CD14-positive monocyte (primary cell): ENCODE data around the gene ADAMTS8. TPM values are rescaled to one million over a fixed set of nuclear protein-coding genes. Genes with fewer than 3 reads are reported as not detected.

Experiments used
- DNase-seq, 3 donors: peaks; one replicate each; pipeline ENCODE4 v3.0.0-alpha.2; 2011 to 2022
- H2AFZ ChIP-seq: 2 replicates; pipeline ENCODE4 v1.6.0; 2012; ENCODE audit warnings: mild to moderate bottlenecking, low read depth, low read length, inconsistent platforms; ENCODE audit not compliant: insufficient read depth, poor library complexity, severe bottlenecking
- H3K27ac ChIP-seq, 2 donors: 1 replicate in 1 of 2; 2 replicates in 1 of 2; pipeline ENCODE4 v1.5.1; 2012 to 2013; ENCODE audit warnings: low read length in 2 of 2, control low read depth in 1 of 2, inconsistent platforms in 1 of 2, low read depth in 1 of 2, mild to moderate bottlenecking in 1 of 2
- H3K27me3 ChIP-seq, 2 donors: one replicate each; pipeline versions ENCODE4 v1.6.0 to v1.6.1; 2011 to 2013; ENCODE audit warnings: low read length in 2 of 2; ENCODE audit not compliant: control insufficient read depth in 2 of 2, insufficient read depth in 2 of 2
- H3K36me3 ChIP-seq, 2 donors: replicated peaks in 1 of 2; 1 replicate in 1 of 2; 2 replicates in 1 of 2; pipeline versions ENCODE4 v1.5.1 to v1.6.1; 2012 to 2013; ENCODE audit warnings: low read length in 2 of 2, control low read depth in 1 of 2, inconsistent platforms in 1 of 2, mild to moderate bottlenecking in 1 of 2; ENCODE audit not compliant: insufficient read depth in 2 of 2, control insufficient read depth in 1 of 2
- H3K4me1 ChIP-seq, 2 donors: 1 replicate in 1 of 2; 2 replicates in 1 of 2; pipeline versions ENCODE4 v1.5.1 to v1.6.1; 2012 to 2013; ENCODE audit warnings: low read length in 2 of 2, control low read depth in 1 of 2, inconsistent platforms in 1 of 2, mild to moderate bottlenecking in 1 of 2, moderate library complexity in 1 of 2; ENCODE audit not compliant: insufficient read depth in 2 of 2, control insufficient read depth in 1 of 2
- H3K4me2 ChIP-seq: replicated peaks from 2 replicates; pipeline ENCODE3; 2012; ENCODE audit warnings: low read length, moderate library complexity, mild to moderate bottlenecking; ENCODE audit not compliant: poor library complexity, severe bottlenecking; ENCODE audit errors: extremely low read depth
- H3K4me3 ChIP-seq, 3 experiments: fragments of 200-600 bp in 1 of 3; sonication (generic) in 1 of 3; replicated peaks in 1 of 3; 1 replicate in 2 of 3; 2 replicates in 1 of 3; pipeline ENCODE4 v1.5.1; 2011 to 2013; ENCODE audit warnings: low read length in 3 of 3, mild to moderate bottlenecking in 3 of 3, control low read depth in 2 of 3, low read depth in 2 of 3, inconsistent platforms in 1 of 3, moderate library complexity in 1 of 3
- H3K79me2 ChIP-seq: 2 replicates; pipeline ENCODE4 v1.6.0; 2012; ENCODE audit warnings: mild to moderate bottlenecking, control low read depth, inconsistent platforms, low read length, moderate library complexity; ENCODE audit not compliant: insufficient read depth
- H3K9ac ChIP-seq: 2 replicates; pipeline ENCODE4 v1.6.0; 2017; ENCODE audit warnings: low read length, mild to moderate bottlenecking; ENCODE audit not compliant: insufficient read depth, poor library complexity, severe bottlenecking
- H3K9me3 ChIP-seq, 2 donors: replicated peaks in 1 of 2; 1 replicate in 1 of 2; 2 replicates in 1 of 2; pipeline versions ENCODE4 v1.5.1 to v1.6.1; 2012 to 2013; ENCODE audit warnings: low read length in 2 of 2, control low read depth in 1 of 2; ENCODE audit not compliant: control insufficient read depth in 1 of 2, insufficient read depth in 1 of 2
- H4K20me1 ChIP-seq: 2 replicates; pipeline ENCODE4 v1.6.0; 2012; ENCODE audit warnings: mild to moderate bottlenecking, low read length, control low read depth, moderate library complexity; ENCODE audit not compliant: insufficient read depth
- H3K27ac Mint-ChIP-seq, 7 donors: one replicate each; pipeline ENCODE4 v1.8.0; 2020; ENCODE audit warnings: mild to moderate bottlenecking in 7 of 7, mixed read lengths in 7 of 7, moderate library complexity in 6 of 7, inconsistent platforms in 2 of 7
- H3K27me3 Mint-ChIP-seq, 3 donors: one replicate each; pipeline ENCODE4 v1.8.0; 2021 to 2022; ENCODE audit warnings: low read depth in 3 of 3, mild to moderate bottlenecking in 3 of 3, mixed read lengths in 3 of 3, moderate library complexity in 3 of 3, inconsistent platforms in 1 of 3
- H3K36me3 Mint-ChIP-seq, 2 donors: one replicate each; pipeline ENCODE4 v1.8.0; 2020; ENCODE audit warnings: mixed read lengths in 2 of 2, inconsistent platforms in 1 of 2, mild to moderate bottlenecking in 1 of 2
- H3K4me1 Mint-ChIP-seq: one replicate; pipeline ENCODE4 v1.8.0; 2020; ENCODE audit warnings: mild to moderate bottlenecking, mixed read lengths
- H3K4me3 Mint-ChIP-seq, 2 donors: one replicate each; pipeline ENCODE4 v1.8.0; 2020; ENCODE audit warnings: mild to moderate bottlenecking in 2 of 2, mixed read lengths in 2 of 2, moderate library complexity in 1 of 2
- H3K9me3 Mint-ChIP-seq, 7 donors: one replicate each; pipeline ENCODE4 v1.8.0; 2020 to 2022; ENCODE audit warnings: mixed read lengths in 7 of 7, mild to moderate bottlenecking in 6 of 7, moderate library complexity in 6 of 7, inconsistent platforms in 2 of 7
- CTCF ChIP-seq: fragments of 200-600 bp; IDR thresholded peaks from one replicate; pipeline ENCODE4 v1.8.0; 2022; ENCODE audit warnings: antibody characterized with exemption, mild to moderate bottlenecking
- WGBS: methylation state at CpG from one replicate; pipeline ENCODE4 v1.1.5; 2013; ENCODE audit warnings: missing lambda C conversion rate; ENCODE audit not compliant: insufficient coverage; 5-methylcytosine and 5-hydroxymethylcytosine counted together
- intact Hi-C, 2 donors: fragments of 100-400 bp; cut with micrococcal nuclease; formaldehyde crosslinking; loops; one replicate each; pipeline versions ENCODE4 v1.15.0 to v1.15.1; 2023
- polyA plus RNA-seq, 3 donors: library from polyadenylated mRNA; depleted of rRNA in 1 of 3; unstranded in 2 of 3; stranded (reverse) in 1 of 3; fragments of 300-500 nt in 2 of 3; fragments of >200 nt in 1 of 3; fragmentation: Illumina TruSeq in 2 of 3; gene quantifications; 1 replicate in 2 of 3; 2 replicates in 1 of 3; pipeline ENCODE4 v1.2.3, GENCODE V29; 2012 to 2021

The ADAMTS8 gene
- polyA plus RNA-seq, 3 donors = not detected

GRCh38 chr11:130465263-130465662 lies 36.9 kb upstream of the ADAMTS8 start:
- no peak overlapping the region for H3K9ac ChIP-seq
- no peaks in the 10 kb centered on the region for H3K27me3 ChIP-seq
- H3K4me2 ChIP-seq = peak overlapping the region; percentile 3
- DNase-seq = no peak
- no peaks in the 10 kb centered on the region for H3K4me1 ChIP-seq
- Mint-ChIP-seq H3K9me3 (no peaks in the 10 kb centered on the region), H3K36me3 (no peaks in the 10 kb centered on the region), H3K4me3 (no peak overlapping the region), H3K4me1 (peaks cover 3% of the 10 kb centered on the region), H3K27ac (no peak overlapping the region), H3K27me3 (peaks cover 2 to 5% (median 3%) of the 10 kb centered on the region in 3 donors)
- 60% methylated on average over 5 of the region's 5 CpGs for WGBS
- no peak overlapping the region for H3K27ac ChIP-seq
- H3K4me3 ChIP-seq = no peak overlapping the region
- no peak for TF ChIP-seq CTCF
- intact Hi-C loops = no loop called here
- H2AFZ ChIP-seq = no peak overlapping the region
- H4K20me1 ChIP-seq = no peaks in the 10 kb centered on the region
- H3K36me3 ChIP-seq = no peaks in the 10 kb centered on the region
- H3K9me3 ChIP-seq = no peaks in the 10 kb centered on the region
- no peaks in the 10 kb centered on the region for H3K79me2 ChIP-seq

DNA sequence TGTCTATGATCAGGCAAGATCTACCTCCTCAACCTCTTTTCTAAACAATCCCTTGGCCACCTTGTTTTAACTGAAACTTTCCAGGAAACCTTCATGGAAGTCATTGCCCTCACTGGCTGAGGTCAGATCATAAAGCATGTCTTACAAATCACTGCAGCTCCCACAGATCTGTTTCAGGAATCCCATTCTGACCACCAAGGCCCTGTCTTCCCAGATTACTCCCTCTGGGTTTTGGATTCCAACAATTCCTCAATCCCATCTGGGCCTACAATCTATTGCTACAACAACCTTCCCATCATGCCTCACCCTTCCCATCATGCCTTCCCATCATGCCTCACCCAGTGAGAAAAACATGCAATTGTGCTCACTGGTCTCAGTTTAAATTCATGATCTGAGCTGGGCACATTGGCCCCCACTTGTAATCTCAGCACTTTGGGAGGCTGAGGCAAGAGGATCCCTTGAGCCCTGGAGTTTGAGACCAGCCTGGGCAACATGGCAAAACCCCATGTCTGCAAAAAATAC lies 35.9 kb upstream of the ADAMTS8 start:
- H3K27ac ChIP-seq = no peak overlapping the region
- H3K4me3 Mint-ChIP-seq = no peak overlapping the region
- H3K4me3 ChIP-seq = no peak overlapping the region
- peaks cover 3% of the 10 kb centered on the region for H3K4me1 Mint-ChIP-seq
- H3K36me3 ChIP-seq = no peaks in the 10 kb centered on the region
- H4K20me1 ChIP-seq = no peaks in the 10 kb centered on the region
- no peaks in the 10 kb centered on the region for H3K9me3 Mint-ChIP-seq
- intact Hi-C loops = no loop called here
- no peaks in the 10 kb centered on the region for H3K27me3 ChIP-seq
- H3K9me3 ChIP-seq = no peaks in the 10 kb centered on the region
- no peaks in the 10 kb centered on the region for H3K36me3 Mint-ChIP-seq
- H3K4me2 ChIP-seq = no peak overlapping the region
- no peak overlapping the region for H3K9ac ChIP-seq
- H3K27ac Mint-ChIP-seq = no peak overlapping the region
- H3K79me2 ChIP-seq = no peaks in the 10 kb centered on the region
- no peak for DNase-seq
- H2AFZ ChIP-seq = no peak overlapping the region
- no peak for TF ChIP-seq CTCF
- H3K4me1 ChIP-seq = no peaks in the 10 kb centered on the region
- H3K27me3 Mint-ChIP-seq = peaks cover 3 to 5% (median 5%) of the 10 kb centered on the region in 3 donors
